ENCODE measurements around the gene USP16.

The USP16 gene

DNA sequence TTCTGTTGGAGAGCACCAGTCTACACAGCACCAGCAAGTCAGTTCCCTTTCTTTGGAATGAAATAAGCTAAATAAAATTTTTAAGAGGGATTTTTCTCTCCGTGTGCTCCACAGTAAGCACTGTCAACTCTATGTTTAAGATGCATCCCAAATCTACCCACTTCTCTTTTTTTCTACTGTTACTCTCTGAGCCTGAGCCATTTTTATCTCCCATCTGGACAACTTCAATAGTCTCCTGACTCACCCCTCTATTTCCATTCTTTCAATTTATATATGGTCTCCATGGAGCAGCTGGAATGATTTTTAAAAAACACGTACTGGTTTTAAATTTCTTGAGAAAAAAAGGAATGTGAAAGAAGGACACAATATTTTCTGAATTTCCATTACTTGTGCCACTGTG, 73.7 kb downstream of the USP16 start:
- TF ChIP-seq, protein P1, sequence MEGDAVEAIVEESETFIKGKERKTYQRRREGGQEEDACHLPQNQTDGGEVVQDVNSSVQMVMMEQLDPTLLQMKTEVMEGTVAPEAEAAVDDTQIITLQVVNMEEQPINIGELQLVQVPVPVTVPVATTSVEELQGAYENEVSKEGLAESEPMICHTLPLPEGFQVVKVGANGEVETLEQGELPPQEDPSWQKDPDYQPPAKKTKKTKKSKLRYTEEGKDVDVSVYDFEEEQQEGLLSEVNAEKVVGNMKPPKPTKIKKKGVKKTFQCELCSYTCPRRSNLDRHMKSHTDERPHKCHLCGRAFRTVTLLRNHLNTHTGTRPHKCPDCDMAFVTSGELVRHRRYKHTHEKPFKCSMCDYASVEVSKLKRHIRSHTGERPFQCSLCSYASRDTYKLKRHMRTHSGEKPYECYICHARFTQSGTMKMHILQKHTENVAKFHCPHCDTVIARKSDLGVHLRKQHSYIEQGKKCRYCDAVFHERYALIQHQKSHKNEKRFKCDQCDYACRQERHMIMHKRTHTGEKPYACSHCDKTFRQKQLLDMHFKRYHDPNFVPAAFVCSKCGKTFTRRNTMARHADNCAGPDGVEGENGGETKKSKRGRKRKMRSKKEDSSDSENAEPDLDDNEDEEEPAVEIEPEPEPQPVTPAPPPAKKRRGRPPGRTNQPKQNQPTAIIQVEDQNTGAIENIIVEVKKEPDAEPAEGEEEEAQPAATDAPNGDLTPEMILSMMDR (IDR thresholded peaks at IDR 0.05; ENCODE audit: insufficient read depth, missing control alignments): no peak
- FAIRE-seq: no peak
- DNase-seq (ENCODE audit: insufficient read length, low spot score): no peak

DNA sequence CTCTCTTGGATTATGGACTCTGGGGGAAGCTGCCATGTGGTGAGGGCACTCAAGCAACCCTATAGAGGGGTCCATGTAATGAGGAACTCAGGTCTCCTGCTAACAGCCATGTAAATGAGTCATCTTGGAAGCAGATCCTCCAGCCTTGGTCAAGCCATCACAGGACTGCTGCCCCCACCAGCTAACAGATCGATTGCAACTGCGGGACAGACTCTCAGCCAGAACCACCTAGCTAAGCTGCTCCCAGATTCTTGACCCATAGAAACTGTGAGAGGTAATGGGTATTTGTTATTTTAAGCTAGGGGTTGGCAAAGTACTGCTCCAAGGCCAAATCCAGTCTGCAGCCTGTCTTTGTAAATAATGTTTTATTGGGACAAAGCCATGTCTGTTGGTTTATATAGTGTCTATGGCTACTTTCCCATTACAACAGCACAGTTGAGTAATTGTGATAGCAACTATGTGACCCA, 78.4 kb downstream of the USP16 start:
- TF ChIP-seq, protein P1 (IDR thresholded peaks at IDR 0.05; ENCODE audit: insufficient read depth, missing control alignments): no peak
- FAIRE-seq (no peak), DNase-seq (ENCODE audit: insufficient read length, low spot score) (no peak)
